Parathyroid adenoma (tissue), 2 donors: ENCODE results near the gene CFP.

Experiments
- H2AFZ ChIP-seq: fragments of 300-600 bp; sonication (generic); one replicate; pipeline ENCODE4 v1.7.0; 2017; ENCODE audit warnings: antibody characterized with exemption, mild to moderate bottlenecking
- H3K27ac ChIP-seq: fragments of 300-600 bp; sonication (generic); one replicate; pipeline ENCODE4 v1.7.0; 2017
- H3K27me3 ChIP-seq: fragments of 300-600 bp; sonication (generic); one replicate; pipeline ENCODE4 v1.7.0; 2017; ENCODE audit warnings: low read length; ENCODE audit not compliant: control insufficient read depth, insufficient read depth
- H3K36me3 ChIP-seq: fragments of 300-600 bp; sonication (generic); one replicate; pipeline ENCODE4 v1.7.0; 2017; ENCODE audit warnings: low read length; ENCODE audit not compliant: control insufficient read depth, insufficient read depth
- H3K4me1 ChIP-seq: fragments of 300-600 bp; sonication (generic); one replicate; pipeline ENCODE4 v1.7.0; 2017; ENCODE audit warnings: control low read depth
- H3K4me2 ChIP-seq: fragments of 300-600 bp; sonication (generic); one replicate; pipeline ENCODE4 v1.7.0; 2017; ENCODE audit warnings: low read length
- H3K4me3 ChIP-seq: fragments of 300-600 bp; sonication (generic); one replicate; pipeline ENCODE4 v1.7.0; 2017; ENCODE audit warnings: low read depth, low read length
- H3K79me2 ChIP-seq: fragments of 300-600 bp; sonication (generic); one replicate; pipeline ENCODE4 v1.7.0; 2017; ENCODE audit warnings: control low read depth
- H3K9ac ChIP-seq: fragments of 300-600 bp; sonication (generic); one replicate; pipeline ENCODE4 v1.7.0; 2017; ENCODE audit warnings: mild to moderate bottlenecking
- H3K9me3 ChIP-seq: fragments of 300-600 bp; sonication (generic); one replicate; pipeline ENCODE4 v1.7.0; 2017; ENCODE audit warnings: low read length; ENCODE audit not compliant: control insufficient read depth
- TF ChIP-seq, protein P1 (sequence below): fragments of 300-600 bp; sonication (generic); IDR thresholded peaks from one replicate; pipeline ENCODE4 v1.7.0; 2017; ENCODE audit warnings: antibody characterized with exemption, mild to moderate bottlenecking
- donor health status: primary hyperparathyroidism.

Gene CFP

DNA sequence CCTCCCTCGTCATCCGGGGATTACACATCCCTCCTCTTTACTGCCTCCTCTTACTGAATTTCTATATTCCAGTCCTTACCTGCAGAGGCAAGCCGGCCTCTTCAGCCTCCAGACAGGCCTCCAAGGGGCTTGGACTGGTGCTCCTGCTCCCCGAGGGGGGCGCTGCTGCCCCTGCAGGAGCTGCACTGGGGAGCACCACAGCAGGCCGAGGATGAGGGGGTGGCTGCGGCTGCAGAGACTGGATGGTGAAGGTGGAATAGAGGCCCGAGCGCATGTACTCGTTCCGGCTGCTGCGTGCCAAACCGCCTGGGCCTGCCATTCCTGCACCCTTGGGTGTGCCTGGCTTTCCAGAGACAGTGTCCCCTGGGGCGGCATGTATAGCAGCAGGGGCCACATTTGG, 9.1 kb upstream of the CFP start:
- Histone ChIP-seq H3K4me3 (no peak overlapping the region), H3K27ac (no peak overlapping the region), H3K4me2 (no peak overlapping the region), H3K9ac (no peak overlapping the region), H3K36me3 (no peaks in the 10 kb centered on the region), H3K79me2 (no peaks in the 10 kb centered on the region), H3K9me3 (no peaks in the 10 kb centered on the region), H3K27me3 (no peaks in the 10 kb centered on the region), H2AFZ (no peak overlapping the region), H3K4me1 (no peaks in the 10 kb centered on the region)
- TF ChIP-seq, protein P1, sequence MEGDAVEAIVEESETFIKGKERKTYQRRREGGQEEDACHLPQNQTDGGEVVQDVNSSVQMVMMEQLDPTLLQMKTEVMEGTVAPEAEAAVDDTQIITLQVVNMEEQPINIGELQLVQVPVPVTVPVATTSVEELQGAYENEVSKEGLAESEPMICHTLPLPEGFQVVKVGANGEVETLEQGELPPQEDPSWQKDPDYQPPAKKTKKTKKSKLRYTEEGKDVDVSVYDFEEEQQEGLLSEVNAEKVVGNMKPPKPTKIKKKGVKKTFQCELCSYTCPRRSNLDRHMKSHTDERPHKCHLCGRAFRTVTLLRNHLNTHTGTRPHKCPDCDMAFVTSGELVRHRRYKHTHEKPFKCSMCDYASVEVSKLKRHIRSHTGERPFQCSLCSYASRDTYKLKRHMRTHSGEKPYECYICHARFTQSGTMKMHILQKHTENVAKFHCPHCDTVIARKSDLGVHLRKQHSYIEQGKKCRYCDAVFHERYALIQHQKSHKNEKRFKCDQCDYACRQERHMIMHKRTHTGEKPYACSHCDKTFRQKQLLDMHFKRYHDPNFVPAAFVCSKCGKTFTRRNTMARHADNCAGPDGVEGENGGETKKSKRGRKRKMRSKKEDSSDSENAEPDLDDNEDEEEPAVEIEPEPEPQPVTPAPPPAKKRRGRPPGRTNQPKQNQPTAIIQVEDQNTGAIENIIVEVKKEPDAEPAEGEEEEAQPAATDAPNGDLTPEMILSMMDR: no peak

DNA sequence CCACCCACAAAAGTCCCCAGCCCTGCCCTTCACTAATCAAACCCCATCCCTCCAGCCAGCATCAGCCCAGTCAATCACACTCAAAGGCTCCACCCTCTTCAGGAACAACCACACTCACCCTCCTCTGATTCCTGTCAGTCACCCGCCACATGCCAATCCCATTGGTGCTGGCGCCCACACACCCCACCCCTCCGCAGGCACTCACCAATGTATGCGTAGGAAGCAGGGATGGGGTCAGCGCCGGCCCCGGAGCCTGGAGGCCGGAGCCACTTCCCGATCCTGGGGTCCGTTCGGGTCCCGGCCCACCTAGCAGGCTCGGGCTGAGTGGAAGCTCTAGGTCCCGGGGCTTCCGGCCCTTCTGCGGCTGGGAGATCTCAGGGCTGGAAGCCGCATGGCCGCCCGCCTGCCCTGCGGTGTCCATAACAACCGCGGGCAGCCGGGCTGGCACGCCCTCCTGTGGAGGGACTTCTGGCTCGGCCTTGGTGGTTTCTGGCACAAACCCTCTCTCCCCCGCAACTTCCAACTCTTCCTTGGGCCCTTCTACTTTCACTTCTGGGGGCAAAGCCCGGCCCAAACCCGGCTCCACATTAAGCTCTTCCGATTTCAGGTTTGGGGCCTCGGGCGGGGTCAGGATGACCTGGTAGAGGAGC, 7.9 kb upstream of the CFP start:
- no peaks in the 10 kb centered on the region for H3K36me3 ChIP-seq

DNA sequence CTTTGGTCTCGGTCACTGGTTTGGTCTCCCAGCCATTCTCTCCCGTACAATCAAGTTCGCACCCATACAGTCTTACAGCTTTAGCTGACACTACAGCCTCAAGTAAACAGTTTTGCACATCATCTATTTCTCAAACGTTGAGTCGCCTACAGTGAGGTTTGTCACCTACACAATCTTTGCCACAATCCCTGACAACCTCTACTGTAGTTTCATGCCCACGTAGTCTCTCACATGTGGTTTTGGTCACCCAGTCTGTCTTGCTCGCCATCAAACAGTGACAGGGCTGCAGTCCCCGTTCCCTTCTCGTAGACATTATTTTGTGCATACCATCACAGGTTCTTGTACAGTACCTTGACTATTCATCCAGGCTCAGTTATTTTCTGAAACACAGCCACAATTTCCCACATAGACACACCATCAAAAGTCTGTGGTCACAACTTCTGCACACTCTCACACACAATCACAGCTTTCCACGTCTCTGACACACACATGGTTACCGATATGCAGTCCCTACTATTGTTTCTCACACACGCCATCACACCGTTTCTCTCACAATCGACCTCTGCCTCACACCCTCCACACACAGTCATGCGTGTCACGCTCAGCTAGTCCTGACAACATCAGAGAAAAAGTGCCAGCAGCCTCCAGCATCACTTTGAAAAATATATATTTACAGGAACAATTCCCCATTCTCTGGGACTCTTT, 5.3 kb upstream of the CFP start:
- Histone ChIP-seq H2AFZ (no peak overlapping the region), H3K9me3 (no peaks in the 10 kb centered on the region), H3K79me2 (no peaks in the 10 kb centered on the region), H3K27ac (no peak overlapping the region), H3K27me3 (no peaks in the 10 kb centered on the region), H3K4me2 (no peak overlapping the region), H3K4me1 (no peaks in the 10 kb centered on the region), H3K4me3 (no peak overlapping the region), H3K9ac (no peak overlapping the region), H3K36me3 (no peaks in the 10 kb centered on the region)
- TF ChIP-seq, protein P1: no peak

More for the DNA sequence above, 7.9 kb upstream of the CFP start:
- TF ChIP-seq, protein P1: peak; percentile 52
- Histone ChIP-seq H3K4me3 (no peak overlapping the region), H3K27me3 (no peaks in the 10 kb centered on the region), H3K4me1 (no peaks in the 10 kb centered on the region), H3K79me2 (no peaks in the 10 kb centered on the region), H3K9me3 (no peaks in the 10 kb centered on the region), H3K4me2 (no peak overlapping the region), H2AFZ (peak overlapping the region; percentile 31), H3K27ac (peak overlapping the region; percentile 11), H3K9ac (no peak overlapping the region)

DNA sequence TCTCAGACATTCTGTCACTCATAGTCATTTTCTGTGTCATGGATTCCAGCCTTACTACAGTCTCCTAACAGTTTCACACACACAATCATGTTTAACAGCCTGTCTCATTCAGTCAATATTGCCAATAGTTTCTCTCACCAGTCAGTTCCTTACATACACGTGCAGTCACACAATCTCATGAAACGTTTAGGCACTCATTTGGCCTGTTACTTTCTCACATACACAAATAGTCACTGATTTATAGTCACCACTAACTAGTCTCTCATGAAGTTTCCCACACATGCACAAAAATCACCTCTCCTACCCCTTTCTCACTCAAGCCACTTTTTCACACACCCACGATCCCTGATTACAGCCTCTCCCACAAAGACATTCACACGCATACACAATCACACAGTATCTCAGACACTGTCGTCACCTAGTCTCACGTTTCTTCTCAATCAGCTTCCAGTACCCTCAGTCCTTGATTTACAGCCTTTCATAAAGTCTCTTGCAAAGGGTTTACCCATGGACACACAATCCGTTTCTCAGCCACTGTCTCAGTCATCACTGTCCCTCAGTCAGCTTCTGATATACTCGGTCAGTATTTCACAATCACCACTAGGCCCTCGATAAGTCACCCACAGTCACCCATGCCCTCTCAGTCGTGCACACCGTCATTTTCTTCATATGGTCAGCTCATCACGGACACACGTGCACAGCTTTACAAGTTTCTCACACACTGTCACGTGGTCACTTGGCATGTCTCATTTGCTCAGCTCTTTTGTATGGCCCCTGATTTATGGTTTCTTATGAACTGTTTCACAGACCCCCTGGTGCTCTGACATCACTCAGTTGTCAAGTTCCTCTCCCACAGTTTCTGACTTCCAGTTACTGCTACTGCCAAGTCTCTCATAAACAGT, 4.2 kb upstream of the CFP start:
- TF ChIP-seq, protein P1: no peak
- H3K27ac ChIP-seq: no peak overlapping the region

More for the DNA sequence above, 4.2 kb upstream of the CFP start:
- H3K4me3 ChIP-seq: no peak overlapping the region
- H3K36me3 ChIP-seq: no peaks in the 10 kb centered on the region
- no peaks in the 10 kb centered on the region for H3K4me1 ChIP-seq
- no peak overlapping the region for H3K9ac ChIP-seq
- no peaks in the 10 kb centered on the region for H3K9me3 ChIP-seq
- H3K4me2 ChIP-seq: no peak overlapping the region
- H2AFZ ChIP-seq: no peak overlapping the region
- no peaks in the 10 kb centered on the region for H3K27me3 ChIP-seq
- H3K79me2 ChIP-seq: no peaks in the 10 kb centered on the region
